ENCODE measurements around the gene YPEL1. TPM values are rescaled to one million over a fixed set of nuclear protein-coding genes. Genes with fewer than 3 reads are reported as not detected.

YPEL1 gene
- total and polyA plus RNA-seq, 2 of the 8 experiments (the other 6 are each of a cell fraction or from before 2014, with no cell fraction given), result 6.0 to 6.7 TPM

DNA sequence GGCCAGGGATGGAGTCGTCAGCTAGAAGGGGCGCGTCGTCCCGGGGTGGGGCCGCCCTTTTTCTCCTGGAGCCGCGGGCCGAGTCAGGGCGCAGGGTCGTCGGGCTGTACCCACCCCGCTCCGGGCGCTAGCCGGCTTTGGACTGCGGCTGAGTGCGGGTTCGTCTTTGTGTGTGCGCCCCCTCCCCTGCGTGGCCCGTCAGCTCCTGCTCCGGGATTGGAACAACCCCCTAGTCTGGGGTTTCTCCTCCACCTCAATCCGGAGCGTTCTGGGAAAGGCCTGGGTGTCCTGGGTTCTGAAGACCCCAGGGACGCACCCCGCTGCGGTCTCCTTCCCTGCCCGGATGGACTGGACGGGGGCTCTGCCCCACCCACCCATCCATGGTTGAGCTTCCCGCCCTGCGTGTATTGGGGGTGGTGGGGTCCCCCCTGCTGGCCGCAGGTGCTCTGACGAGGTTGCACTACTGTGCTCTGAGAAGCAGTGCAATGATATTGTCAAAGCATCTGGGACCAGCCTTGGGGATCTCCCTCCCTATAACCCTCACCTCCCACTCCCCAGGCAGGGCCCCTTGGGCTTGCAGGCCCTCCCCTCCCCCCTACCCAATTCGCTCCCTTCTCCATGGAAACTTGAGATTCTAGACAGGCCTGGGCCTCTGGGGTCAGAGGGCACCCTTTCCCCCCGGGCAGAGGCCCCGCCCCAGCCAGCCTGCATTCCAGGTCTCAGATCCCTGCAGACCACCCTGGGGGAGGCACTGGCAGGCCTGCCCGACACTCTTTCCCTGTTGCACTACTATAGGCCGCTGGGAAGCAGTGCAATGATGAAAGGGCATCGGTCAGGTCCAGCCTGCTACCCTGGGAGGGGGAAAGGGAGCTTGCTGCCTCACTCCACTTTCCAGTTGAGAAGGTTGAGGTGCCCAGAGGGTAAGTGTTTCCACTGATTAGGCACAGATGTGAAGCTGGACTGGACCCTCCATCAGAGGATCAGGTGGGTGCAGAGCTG, 82.7 kb downstream of the YPEL1 start (continued):
- TF ChIP-seq, protein P1, sequence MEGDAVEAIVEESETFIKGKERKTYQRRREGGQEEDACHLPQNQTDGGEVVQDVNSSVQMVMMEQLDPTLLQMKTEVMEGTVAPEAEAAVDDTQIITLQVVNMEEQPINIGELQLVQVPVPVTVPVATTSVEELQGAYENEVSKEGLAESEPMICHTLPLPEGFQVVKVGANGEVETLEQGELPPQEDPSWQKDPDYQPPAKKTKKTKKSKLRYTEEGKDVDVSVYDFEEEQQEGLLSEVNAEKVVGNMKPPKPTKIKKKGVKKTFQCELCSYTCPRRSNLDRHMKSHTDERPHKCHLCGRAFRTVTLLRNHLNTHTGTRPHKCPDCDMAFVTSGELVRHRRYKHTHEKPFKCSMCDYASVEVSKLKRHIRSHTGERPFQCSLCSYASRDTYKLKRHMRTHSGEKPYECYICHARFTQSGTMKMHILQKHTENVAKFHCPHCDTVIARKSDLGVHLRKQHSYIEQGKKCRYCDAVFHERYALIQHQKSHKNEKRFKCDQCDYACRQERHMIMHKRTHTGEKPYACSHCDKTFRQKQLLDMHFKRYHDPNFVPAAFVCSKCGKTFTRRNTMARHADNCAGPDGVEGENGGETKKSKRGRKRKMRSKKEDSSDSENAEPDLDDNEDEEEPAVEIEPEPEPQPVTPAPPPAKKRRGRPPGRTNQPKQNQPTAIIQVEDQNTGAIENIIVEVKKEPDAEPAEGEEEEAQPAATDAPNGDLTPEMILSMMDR (IDR thresholded peaks at IDR 0.05; ENCODE audit: control extremely low read depth in 1 of 3, insufficient read depth in 1 of 3, low read depth in 1 of 3, low read length in 3 of 3), result no peak

All from H1 (cell line).